HepG2 (cell line): ENCODE data around the gene SIGLEC9. TPM values are rescaled to one million over a fixed set of nuclear protein-coding genes. Genes with fewer than 3 reads are reported as not detected.

Experiments
- ATAC-seq: fragments of 200-7000 bp; cut with Tn5 transposase; 3 replicates; pipeline ENCODE4 v1.9.1; 2020; ENCODE audit warnings: mild to moderate bottlenecking, moderate library complexity
- BruUV-seq: library from RNA; stranded (reverse); fragments of 400-500 nt; replicated peaks from 2 replicates; lab custom pipeline; 2021; lab: Mats Ljungman, UMichigan
- CTCF ChIA-PET: fragments of 300-600 bp; formaldehyde crosslinking; extraction: SDS; loops from one replicate; lab custom pipeline; 2021; ENCODE audit warnings: low total read pairs, inconsistent platforms, low intra/inter-chr PET ratio; lab: Yijun Ruan, JAX
- POLR2A ChIA-PET: fragments of 350-600 bp; sonication (Branson Sonifier 250); formaldehyde crosslinking; loops from one replicate; lab custom pipeline; 2020; ENCODE audit warnings: antibody characterized with exemption, inconsistent platforms; lab: Yijun Ruan, JAX
- DNase-seq: peaks from one replicate; pipeline ENCODE4 v3.0.0-alpha.2; 2015; ENCODE audit warnings: low spot score
- FAIRE-seq: peaks from 3 replicates; lab custom pipeline; 2011; peaks lifted over from hg19 to GRCh38; lab: Jason Lieb, UNC
- H2AFZ ChIP-seq: one replicate; pipeline ENCODE4 v1.6.1; 2011; ENCODE audit warnings: low read length, inconsistent platforms
- H3K27ac ChIP-seq: fragments of 300-600 bp; 3 replicates; pipeline ENCODE4 v1.8.0; 2011; ENCODE audit warnings: mixed run types, mild to moderate bottlenecking, mixed read lengths, low read length, inconsistent platforms; ENCODE audit not compliant: insufficient read depth; ENCODE audit errors: extremely low read length
- H3K27me3 ChIP-seq, 2 experiments: fragments of 200-600 bp in 1 of 2; 2 replicates in 1 of 2; 3 replicates in 1 of 2; pipeline versions ENCODE4 v1.6.0 to v1.8.0; 2011; ENCODE audit warnings: low read length in 2 of 2, mild to moderate bottlenecking in 2 of 2, moderate library complexity in 2 of 2, inconsistent platforms in 1 of 2; ENCODE audit not compliant: insufficient read depth in 2 of 2, control insufficient read depth in 1 of 2
- H3K36me3 ChIP-seq, 2 experiments: fragments of 200-600 bp in 1 of 2; replicated peaks in 1 of 2; 2 replicates in 1 of 2; 3 replicates in 1 of 2; pipeline versions ENCODE4 v1.5.1 to v1.8.0; 2011; ENCODE audit warnings: low read length in 2 of 2, inconsistent platforms in 1 of 2; ENCODE audit not compliant: insufficient read depth in 2 of 2, control insufficient read depth in 1 of 2
- H3K4me1 ChIP-seq: 2 replicates; pipeline ENCODE4 v1.5.1; 2012; ENCODE audit warnings: low read length, inconsistent platforms; ENCODE audit not compliant: insufficient read depth
- H3K4me2 ChIP-seq: 2 replicates; pipeline ENCODE4 v1.6.0; 2011; ENCODE audit warnings: low read depth, low read length, inconsistent platforms
- H3K4me3 ChIP-seq, 3 experiments: fragments of 200-600 bp in 1 of 3; sonication (generic), shearing (Covaris generic) in 1 of 3; replicated peaks in 1 of 3; 2 replicates each; pipeline ENCODE4 v1.5.1; 2011 to 2016; ENCODE audit warnings: low read length in 3 of 3, inconsistent platforms in 2 of 3, low read depth in 2 of 3, mild to moderate bottlenecking in 2 of 3, control low read depth in 1 of 3, mixed read lengths in 1 of 3; ENCODE audit not compliant: insufficient read depth in 1 of 3
- H3K79me2 ChIP-seq: one replicate; pipeline ENCODE4 v1.6.1; 2011; ENCODE audit warnings: low read length, inconsistent platforms; ENCODE audit not compliant: insufficient read depth
- H3K9ac ChIP-seq: 2 replicates; pipeline ENCODE4 v1.6.0; 2011; ENCODE audit warnings: mild to moderate bottlenecking, low read depth, low read length, inconsistent platforms; ENCODE audit not compliant: insufficient read depth
- H3K9me3 ChIP-seq: 2 replicates; pipeline ENCODE4 v1.5.1; 2012; ENCODE audit warnings: mild to moderate bottlenecking, low read length
- H4K20me1 ChIP-seq: 2 replicates; pipeline ENCODE4 v1.6.0; 2011; ENCODE audit warnings: inconsistent platforms, mild to moderate bottlenecking, low read length, moderate library complexity; ENCODE audit not compliant: insufficient read depth
- CREB3 ChIP-seq: sonication (generic); formaldehyde crosslinking; IDR thresholded peaks from 2 replicates; pipeline ENCODE4 v1.5.0; 2020; ENCODE audit warnings: missing genetic modification reagents
- DMAP1 ChIP-seq: IDR thresholded peaks from 2 replicates; pipeline ENCODE4 v1.6.1; 2016
- HBP1 ChIP-seq: IDR thresholded peaks from 2 replicates; pipeline ENCODE4 v1.6.1; 2016; ENCODE audit warnings: low read depth, control low read depth
- HMG20A ChIP-seq: IDR thresholded peaks from 2 replicates; pipeline ENCODE4 v1.6.1; 2016; ENCODE audit warnings: borderline replicate concordance
- HOXA9 ChIP-seq: sonication (generic); formaldehyde crosslinking; IDR thresholded peaks from 2 replicates; pipeline ENCODE4 v1.8.1; 2022; ENCODE audit warnings: missing genetic modification reagents, mild to moderate bottlenecking, moderate library complexity, borderline replicate concordance
- JUNB ChIP-seq: sonication (generic); formaldehyde crosslinking; IDR thresholded peaks from 2 replicates; pipeline ENCODE4 v1.8.0; 2022; ENCODE audit warnings: missing genetic modification reagents, mild to moderate bottlenecking, borderline replicate concordance
- KLF12 ChIP-seq: sonication (generic); formaldehyde crosslinking; IDR thresholded peaks from 2 replicates; pipeline ENCODE4 v1.4.0; 2020; ENCODE audit warnings: missing genetic modification reagents, borderline replicate concordance
- MAFF ChIP-seq: IDR thresholded peaks from 2 replicates; pipeline ENCODE4 v1.6.1; 2011; ENCODE audit warnings: low read depth, low read length, improper control_type of control experiment
- MAFK ChIP-seq, 2 experiments: IDR thresholded peaks in 1 of 2; conservative IDR thresholded peaks in 1 of 2; 2 replicates each; pipeline ENCODE4 v1.6.1; 2011; ENCODE audit warnings: improper control_type of control experiment in 2 of 2, low read length in 2 of 2
- MBNL3 ChIP-seq: fragments of 250-450 bp; sonication (Bioruptor Pico); conservative IDR thresholded peaks from 2 replicates; pipeline ENCODE4 v1.8.0; 2022; ENCODE audit warnings: mild to moderate bottlenecking, inconsistent platforms
- NCOR1 ChIP-seq: fragments of 200-600 bp; sonication (generic); IDR thresholded peaks from 2 replicates; pipeline ENCODE4 v1.7.0; 2017; ENCODE audit warnings: antibody characterized with exemption, low read length, borderline replicate concordance
- NFRKB ChIP-seq: fragments of 450-650 bp; IDR thresholded peaks from 2 replicates; pipeline ENCODE4 v1.6.1; 2017
- PRDM15 ChIP-seq: sonication (generic); formaldehyde crosslinking; IDR thresholded peaks from 2 replicates; pipeline ENCODE4 v1.4.0; 2020; ENCODE audit warnings: missing genetic modification reagents
- SKI ChIP-seq: fragments of 450-650 bp; IDR thresholded peaks from one replicate; pipeline ENCODE4 v1.6.1; 2018; ENCODE audit warnings: mild to moderate bottlenecking; ENCODE audit not compliant: partially characterized antibody
- ZC3H13 ChIP-seq: sonication (generic); formaldehyde crosslinking; IDR thresholded peaks from 2 replicates; pipeline ENCODE4 v1.8.1; 2023; ENCODE audit warnings: mild to moderate bottlenecking, missing genetic modification reagents, moderate library complexity
- ZNF160 ChIP-seq: sonication (generic); formaldehyde crosslinking; IDR thresholded peaks from 2 replicates; pipeline ENCODE4 v1.8.0; 2022; ENCODE audit warnings: mild to moderate bottlenecking, inconsistent platforms, missing genetic modification reagents
- ZNF230 ChIP-seq: sonication (generic); formaldehyde crosslinking; IDR thresholded peaks from 2 replicates; pipeline ENCODE4 v1.4.0; 2020; ENCODE audit warnings: mild to moderate bottlenecking, missing genetic modification reagents
- ZNF556 ChIP-seq: sonication (generic); formaldehyde crosslinking; IDR thresholded peaks from 2 replicates; pipeline ENCODE4 v1.4.0; 2020; ENCODE audit warnings: mild to moderate bottlenecking, missing genetic modification reagents, borderline replicate concordance
- WGBS: methylation state at CpG from one replicate; pipeline ENCODE4 v1.1.6; 2017; ENCODE audit warnings: low lambda C conversion rate; 5-methylcytosine and 5-hydroxymethylcytosine counted together
- in situ Hi-C: cut with HindIII; loops from 2 replicates; pipeline ENCODE4 v1.10.0; 2017; ENCODE audit warnings: low pct_unique_long_range_greater_than_20kb; ENCODE audit not compliant: extremely low pct_ligation_motif_present
- intact Hi-C: fragments of 100-400 bp; cut with micrococcal nuclease; formaldehyde crosslinking; loops from one replicate; pipeline ENCODE4 v1.10.0; 2022; ENCODE audit not compliant: unreplicated experiment
- polyA plus RNA-seq, 8 experiments: library from polyadenylated mRNA; depleted of rRNA in 3 of 8; stranded (reverse) in 7 of 8; unstranded in 1 of 8; fragments of >200 nt; fragmentation: Illumina TruSeq in 4 of 8; extraction: Trizol in 4 of 8; gene quantifications; 2 replicates each; pipeline versions ENCODE4 v1.2.1 to v1.2.3, GENCODE V29; 2011 to 2016; ENCODE audit warnings: low read depth in 4 of 8, missing spikeins in 1 of 8, mixed read lengths in 1 of 8; ENCODE audit not compliant: insufficient read depth in 1 of 8
- total RNA-seq, 5 experiments: library from RNA; depleted of rRNA; stranded (reverse); fragments of >200 nt; fragmentation: Illumina TruSeq; extraction: Trizol; gene quantifications; 2 replicates each; pipeline ENCODE4 v1.2.3, GENCODE V29; 2016; ENCODE audit warnings: low read depth in 1 of 5

The SIGLEC9 gene
- total and polyA plus RNA-seq, 2 of the 13 experiments (the other 11 are each of a cell fraction or from before 2014, with no cell fraction given) = not detected

- no peak for TF ChIP-seq JUNB (CRISPR knock-in tag)
- TF ChIP-seq MAFK (conservative IDR thresholded peaks at IDR 0.05 in 1 of 2, IDR thresholded peaks at IDR 0.05 in 1 of 2; ENCODE audit: low read length in 2 of 2) = peak; percentile 40 to 47; a peak in 2 of 4 replicates
- no peak for TF ChIP-seq ZNF160
- TF ChIP-seq MBNL3 (CRISPR knock-in tag) = no peak
- no peak for TF ChIP-seq HMG20A
- no peak for TF ChIP-seq HOXA9
- peak; percentile 29; the same call in 1 of the 2 replicates for TF ChIP-seq MAFF
- TF ChIP-seq ZC3H13 (CRISPR knock-in tag) = no peak
Measured at GRCh38 chr19:51135986-51136762, 11.5 kb downstream of the SIGLEC9 start (continued).

- intact Hi-C loops = no loop called here
- Histone ChIP-seq H3K4me2 (no peak overlapping the region), H3K79me2 (no peaks in the 10 kb centered on the region), H3K27ac (no peak overlapping the region), H3K9ac (no peak overlapping the region), H4K20me1 (no peaks in the 10 kb centered on the region), H3K4me3 (no peak overlapping the region), H2AFZ (no peak overlapping the region), H3K36me3 (no peaks in the 10 kb centered on the region), H3K27me3 (peaks cover 2 to 49% of the 10 kb centered on the region in 2 experiments; a peak in 3 of 5 replicates), H3K9me3 (no peaks in the 10 kb centered on the region), H3K4me1 (no peaks in the 10 kb centered on the region)
- CTCF ChIA-PET = no interaction called here
- POLR2A ChIA-PET = no interaction called here
- FAIRE-seq (no peak), ATAC-seq (no peak), DNase-seq (no peak)
- in situ Hi-C loops = no loop called here
- no TSS peak for BruUV-seq
- 2% methylated on average over 12 of the region's 12 CpGs for WGBS
- no peak for TF ChIP-seq SKI
- no peak for TF ChIP-seq PRDM15 (CRISPR knock-in tag)
- no peak for TF ChIP-seq ZNF556 (CRISPR knock-in tag)
- no peak for TF ChIP-seq DMAP1 (CRISPR knock-in tag)
- TF ChIP-seq KLF12 (CRISPR knock-in tag) = no peak
- no peak for TF ChIP-seq CREB3 (CRISPR knock-in tag)
- no peak for TF ChIP-seq HBP1 (CRISPR knock-in tag)
- TF ChIP-seq NCOR1 = no peak
- no peak for TF ChIP-seq ZNF230 (CRISPR knock-in tag)
- TF ChIP-seq NFRKB = no peak
Measured at GRCh38 chr19:51136851-51137551, 12.3 kb downstream of the SIGLEC9 start.
